Mesenchymal stem cell (in vitro differentiated cells and primary cell): ENCODE measurements around the gene CMTM5.
A peak's percentile ranks its signal among the peaks of the same experiment; 100 is the strongest.

ENCODE experiments used
- DNase-seq: peaks from one replicate; pipeline ENCODE4 v3.0.0-alpha.2; 2013
- H2AFZ ChIP-seq: one replicate; pipeline ENCODE4 v1.6.1; 2013; ENCODE audit warnings: low read depth, mild to moderate bottlenecking, control low read depth, inconsistent platforms, low read length, moderate library complexity
- H2AK5ac ChIP-seq: 2 replicates; pipeline ENCODE4 v1.6.1; 2013; ENCODE audit warnings: low read length, moderate library complexity, mild to moderate bottlenecking, inconsistent platforms; ENCODE audit not compliant: severe bottlenecking
- H2BK120ac ChIP-seq: one replicate; pipeline ENCODE4 v1.6.1; 2013; ENCODE audit warnings: low read depth, mild to moderate bottlenecking, inconsistent platforms, low read length, moderate library complexity
- H2BK12ac ChIP-seq, 2 experiments: one replicate each; pipeline ENCODE4 v1.6.1; 2013; ENCODE audit warnings: inconsistent platforms in 2 of 2, low read length in 2 of 2, mild to moderate bottlenecking in 2 of 2, moderate library complexity in 2 of 2, control low read depth in 1 of 2
- H2BK15ac ChIP-seq: one replicate; pipeline ENCODE4 v1.6.1; 2013; ENCODE audit warnings: mild to moderate bottlenecking, low read depth, inconsistent platforms; ENCODE audit not compliant: poor library complexity, severe bottlenecking
- H2BK5ac ChIP-seq: 2 replicates; pipeline ENCODE4 v1.6.1; 2013; ENCODE audit warnings: low read depth, mild to moderate bottlenecking, low read length, control low read depth, inconsistent platforms; ENCODE audit not compliant: poor library complexity, severe bottlenecking
- H3K14ac ChIP-seq, 2 experiments: one replicate each; pipeline ENCODE4 v1.6.1; 2013; ENCODE audit warnings: inconsistent platforms in 2 of 2, low read length in 2 of 2, control low read depth in 1 of 2, mild to moderate bottlenecking in 1 of 2, moderate library complexity in 1 of 2
- H3K18ac ChIP-seq, 2 experiments: one replicate each; pipeline ENCODE4 v1.6.1; 2013; ENCODE audit warnings: inconsistent platforms in 2 of 2, low read length in 2 of 2, control low read depth in 1 of 2, low read depth in 1 of 2, mild to moderate bottlenecking in 1 of 2
- H3K23ac ChIP-seq, 2 experiments: one replicate each; pipeline ENCODE4 v1.6.1; 2013; ENCODE audit warnings: inconsistent platforms in 2 of 2, low read length in 2 of 2, mild to moderate bottlenecking in 2 of 2, moderate library complexity in 2 of 2, control low read depth in 1 of 2
- H3K27ac ChIP-seq: 2 replicates; pipeline ENCODE4 v1.5.1; 2013; ENCODE audit warnings: mild to moderate bottlenecking, moderate library complexity, low read length, control low read depth, inconsistent platforms; ENCODE audit not compliant: poor library complexity, severe bottlenecking
- H3K27me3 ChIP-seq, 2 experiments: 2 replicates each; pipeline versions ENCODE4 v1.6.1 to v1.7.0; 2013; ENCODE audit warnings: low read length in 2 of 2, mild to moderate bottlenecking in 2 of 2, moderate library complexity in 2 of 2, control low read depth in 1 of 2, inconsistent platforms in 1 of 2; ENCODE audit not compliant: control insufficient read depth in 1 of 2, insufficient read depth in 1 of 2
- H3K36me3 ChIP-seq, 2 experiments: 2 replicates each; pipeline versions ENCODE4 v1.6.1 to v1.7.0; 2013; ENCODE audit warnings: low read length in 2 of 2, control low read depth in 1 of 2, inconsistent platforms in 1 of 2, low read depth in 1 of 2, mild to moderate bottlenecking in 1 of 2; ENCODE audit not compliant: insufficient read depth in 2 of 2, control insufficient read depth in 1 of 2
- H3K4ac ChIP-seq, 2 experiments: one replicate each; pipeline ENCODE4 v1.6.1; 2013; ENCODE audit warnings: inconsistent platforms in 2 of 2, low read length in 2 of 2, mild to moderate bottlenecking in 2 of 2, moderate library complexity in 2 of 2, control low read depth in 1 of 2, low read depth in 1 of 2
- H3K4me1 ChIP-seq: 2 replicates; pipeline ENCODE4 v1.6.1; 2013; ENCODE audit warnings: low read depth, low read length, control low read depth; ENCODE audit not compliant: control insufficient read depth, insufficient read depth
- H3K4me2 ChIP-seq: 2 replicates; pipeline ENCODE4 v1.6.1; 2013; ENCODE audit warnings: low read length, mild to moderate bottlenecking, inconsistent platforms; ENCODE audit not compliant: poor library complexity, severe bottlenecking
- H3K4me3 ChIP-seq, 2 experiments: 2 replicates each; pipeline versions ENCODE4 v1.5.1 to v1.7.0; 2013; ENCODE audit warnings: low read length in 2 of 2, mild to moderate bottlenecking in 2 of 2, control low read depth in 1 of 2, low read depth in 1 of 2; ENCODE audit not compliant: insufficient read depth in 1 of 2
- H3K79me1 ChIP-seq: replicated peaks from 2 replicates; pipeline ENCODE4 v1.6.1; 2013; ENCODE audit warnings: mild to moderate bottlenecking, control low read depth, low read length, inconsistent platforms; ENCODE audit not compliant: poor library complexity, severe bottlenecking
- H3K9ac ChIP-seq: 2 replicates; pipeline ENCODE4 v1.7.0; 2013; ENCODE audit warnings: mild to moderate bottlenecking, low read length, moderate library complexity
- H3K9me3 ChIP-seq: 2 replicates; pipeline ENCODE4 v1.7.0; 2013; ENCODE audit warnings: mild to moderate bottlenecking, low read length; ENCODE audit not compliant: control insufficient read depth
- H4K8ac ChIP-seq: one replicate; pipeline ENCODE4 v1.6.1; 2013; ENCODE audit warnings: inconsistent platforms, mild to moderate bottlenecking, low read length, moderate library complexity
- H4K91ac ChIP-seq: one replicate; pipeline ENCODE4 v1.6.1; 2013; ENCODE audit warnings: mild to moderate bottlenecking, low read length, inconsistent platforms
- WGBS: methylation state at CpG from one replicate; pipeline ENCODE4 v1.1.7; 2013; ENCODE audit warnings: mixed read lengths; 5-methylcytosine and 5-hydroxymethylcytosine counted together

Gene CMTM5

GRCh38 chr14:23373041-23373440, 3.8 kb upstream of the CMTM5 start:
- Histone ChIP-seq H2AFZ (no peak overlapping the region), H3K9me3 (no peaks in the 10 kb centered on the region), H2BK12ac (no peak overlapping the region), H3K9ac (no peak overlapping the region), H3K14ac (peak overlapping the region in 1 of 2 experiments; percentile 6), H3K23ac (no peak overlapping the region), H3K4me3 (no peak overlapping the region), H3K27me3 (peaks cover 58 to 65% of the 10 kb centered on the region in 2 experiments), H3K36me3 (no peaks in the 10 kb centered on the region), H3K4me1 (no peaks in the 10 kb centered on the region), H4K8ac (no peak overlapping the region), H3K18ac (no peak overlapping the region), H2BK15ac (no peak overlapping the region), H3K79me1 (no peaks in the 10 kb centered on the region), H2AK5ac (no peak overlapping the region), H2BK120ac (no peak overlapping the region), H2BK5ac (no peak overlapping the region), H4K91ac (no peak overlapping the region), H3K4me2 (no peak overlapping the region), H3K4ac (no peak overlapping the region), H3K27ac (no peak overlapping the region)
- 65% methylated on average over 3 of the region's 3 CpGs for WGBS
- no peak for DNase-seq

- DNase-seq: no peak
- Histone ChIP-seq H4K91ac (no peak overlapping the region), H2BK15ac (no peak overlapping the region), H3K4me3 (no peak overlapping the region), H2AK5ac (no peak overlapping the region), H2BK5ac (no peak overlapping the region), H3K18ac (no peak overlapping the region), H3K4me1 (no peaks in the 10 kb centered on the region), H3K4ac (no peak overlapping the region), H3K27me3 (peaks cover 61 to 64% of the 10 kb centered on the region in 2 experiments), H2BK12ac (no peak overlapping the region), H3K14ac (no peak overlapping the region), H3K36me3 (no peaks in the 10 kb centered on the region), H3K9ac (no peak overlapping the region), H3K4me2 (no peak overlapping the region), H3K23ac (no peak overlapping the region), H3K9me3 (no peaks in the 10 kb centered on the region), H2BK120ac (no peak overlapping the region), H3K79me1 (no peaks in the 10 kb centered on the region), H2AFZ (no peak overlapping the region), H3K27ac (no peak overlapping the region), H4K8ac (no peak overlapping the region)
- WGBS: 90% methylated on average over 21 of the region's 21 CpGs
These were observed 1.2 kb upstream of the CMTM5 start for GRCh38 chr14:23375527-23376251.

- Histone ChIP-seq H3K9ac (no peak overlapping the region), H3K23ac (no peak overlapping the region), H3K18ac (no peak overlapping the region), H3K4me3 (no peak overlapping the region), H3K9me3 (no peaks in the 10 kb centered on the region), H3K4me1 (no peaks in the 10 kb centered on the region), H3K79me1 (no peaks in the 10 kb centered on the region), H2AK5ac (no peak overlapping the region), H2BK5ac (no peak overlapping the region), H3K4me2 (no peak overlapping the region), H4K8ac (no peak overlapping the region), H3K4ac (no peak overlapping the region), H3K36me3 (no peaks in the 10 kb centered on the region), H3K27me3 (peaks cover 61 to 67% of the 10 kb centered on the region in 2 experiments), H2BK120ac (no peak overlapping the region), H2BK12ac (no peak overlapping the region), H3K14ac (no peak overlapping the region), H3K27ac (no peak overlapping the region), H2BK15ac (peak overlapping the region; percentile 80), H4K91ac (no peak overlapping the region), H2AFZ (no peak overlapping the region)
- DNase-seq: no peak
- 72% methylated on average over 10 of the region's 11 CpGs for WGBS
These were observed 328 bp downstream of the CMTM5 start for GRCh38 chr14:23377198-23377550.

- H2BK120ac ChIP-seq: no peak overlapping the region
- no peak overlapping the region for H4K8ac ChIP-seq
- H3K4me1 ChIP-seq: no peaks in the 10 kb centered on the region
- H3K18ac ChIP-seq: no peak overlapping the region
- no peaks in the 10 kb centered on the region for H3K9me3 ChIP-seq
- no peak overlapping the region for H2AFZ ChIP-seq
- H3K4me2 ChIP-seq: no peak overlapping the region
- no peak overlapping the region for H3K4ac ChIP-seq
- no peak overlapping the region for H3K14ac ChIP-seq
- H4K91ac ChIP-seq: no peak overlapping the region
- WGBS: 92% methylated on average over 14 of the region's 14 CpGs
- no peak overlapping the region for H3K4me3 ChIP-seq
- H2BK5ac ChIP-seq: no peak overlapping the region
- H3K79me1 ChIP-seq: no peaks in the 10 kb centered on the region
- no peaks in the 10 kb centered on the region for H3K36me3 ChIP-seq
- peaks cover 63 to 74% of the 10 kb centered on the region in 2 experiments for H3K27me3 ChIP-seq
- no peak overlapping the region for H3K27ac ChIP-seq
- H3K23ac ChIP-seq: no peak overlapping the region
- no peak overlapping the region for H3K9ac ChIP-seq
- H2BK15ac ChIP-seq: no peak overlapping the region
- no peak overlapping the region for H2AK5ac ChIP-seq
- no peak overlapping the region for H2BK12ac ChIP-seq
- no peak for DNase-seq
These were observed 1.0 kb downstream of the CMTM5 start for GRCh38 chr14:23377573-23378563.
